ENCODE data around the gene RIPOR1.

RIPOR1 gene

GRCh38 chr16:67539271-67539670, 10.6 kb downstream of the RIPOR1 start:
- no peak for DNase-seq

GRCh38 chr16:67539691-67540635, 11.3 kb downstream of the RIPOR1 start:
- no peak for DNase-seq

GRCh38 chr16:67540756-67541155, 12.1 kb downstream of the RIPOR1 start:
- no peak for DNase-seq

GRCh38 chr16:67541391-67542263, 13.0 kb downstream of the RIPOR1 start:
- no peak for DNase-seq

GRCh38 chr16:67542464-67542863, 13.8 kb downstream of the RIPOR1 start:
- DNase-seq, result no peak

GRCh38 chr16:67543036-67543435, 14.4 kb downstream of the RIPOR1 start:
- no peak for DNase-seq

GRCh38 chr16:67543582-67543981, 15.0 kb downstream of the RIPOR1 start:
- DNase-seq, result no peak

GRCh38 chr16:67544329-67544841, 15.8 kb downstream of the RIPOR1 start:
- DNase-seq, result no peak

GRCh38 chr16:67544844-67545664, 16.4 kb downstream of the RIPOR1 start:
- no peak for DNase-seq

- DNase-seq, result no peak
These were observed 17.0 kb downstream of the RIPOR1 start for GRCh38 chr16:67545665-67546024.

GRCh38 chr16:67546091-67546501, 17.5 kb downstream of the RIPOR1 start:
- DNase-seq, result no peak

GRCh38 chr16:67546761-67547422, 18.3 kb downstream of the RIPOR1 start:
- peak; percentile 56 for DNase-seq

GRCh38 chr16:67547423-67548264, 19.0 kb downstream of the RIPOR1 start:
- DNase-seq, result peak; percentile 15

- DNase-seq, result no peak
These were observed 19.9 kb downstream of the RIPOR1 start for GRCh38 chr16:67548265-67549126.

GRCh38 chr16:67549240-67549639, 20.6 kb downstream of the RIPOR1 start:
- no peak for DNase-seq

GRCh38 chr16:67549936-67550335, 21.3 kb downstream of the RIPOR1 start:
- no peak for DNase-seq

GRCh38 chr16:67551091-67551490, 22.5 kb downstream of the RIPOR1 start:
- DNase-seq, result no peak

GRCh38 chr16:67551972-67552371, 23.3 kb downstream of the RIPOR1 start:
- DNase-seq, result peak; percentile 18

- DNase-seq, result no peak
These were observed 23.8 kb downstream of the RIPOR1 start for GRCh38 chr16:67552476-67552875.

GRCh38 chr16:67555795-67556212, 27.2 kb downstream of the RIPOR1 start:
- DNase-seq, result no peak
